ENCODE measurements around the gene PAGR1.
"Not testable (repeated sequence)": the region's sequence is repeated elsewhere in the genome, so short reads cannot be mapped to it uniquely, and the experiment has no call there.

PAGR1 gene

GRCh38 chr16:29793153-29793552 lies 22.8 kb upstream of the PAGR1 start:
- not testable (repeated sequence) for H3K9me3 ChIP-seq (ENCODE audit: control insufficient read depth, low read length); H3K27me3 ChIP-seq (ENCODE audit: control insufficient read depth, insufficient read depth, low read length, poor library complexity, severe bottlenecking); H3K4me1 ChIP-seq (ENCODE audit: control insufficient read depth, insufficient read depth, low read length); H3K4me3 ChIP-seq (ENCODE audit: insufficient read depth, low read depth, low read length); H3K27ac ChIP-seq (ENCODE audit: insufficient read depth, low read depth, low read length, poor library complexity, severe bottlenecking)
- 94 to 95% methylated on average over 18 of the region's 18 CpGs for WGBS, 2 experiments
- peaks cover 25% of the 10 kb centered on the region for H3K36me3 ChIP-seq (ENCODE audit: control insufficient read depth, insufficient read depth, low read length)

DNA sequence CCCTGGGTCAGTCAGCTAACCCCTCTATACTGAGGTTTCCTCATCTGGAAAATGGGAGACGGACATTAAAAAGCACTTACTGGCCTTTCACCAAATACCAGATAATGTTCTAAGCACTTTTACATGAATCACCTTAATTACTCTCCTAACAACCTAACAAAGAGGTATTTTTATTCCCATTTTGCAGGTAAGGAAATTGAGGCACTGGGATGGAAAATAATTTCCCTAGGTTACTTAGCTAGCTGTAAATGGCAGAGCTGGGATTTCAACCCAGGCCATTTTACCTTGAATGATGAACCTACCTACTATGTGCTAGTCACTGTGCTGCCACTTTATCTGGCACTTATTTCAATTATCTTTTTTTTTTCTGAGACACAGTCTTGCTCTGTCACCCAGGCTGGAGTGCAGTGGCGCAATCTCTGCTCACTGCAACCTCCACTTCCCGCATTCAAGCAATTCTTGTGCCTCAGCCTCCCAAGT lies 21.7 kb upstream of the PAGR1 start:
- 91 to 97% methylated on average over 3 of the region's 3 CpGs for WGBS, 2 experiments
- no peak overlapping the region for H3K4me3 ChIP-seq (ENCODE audit: insufficient read depth, low read depth, low read length)
- no peak overlapping the region for H3K27ac ChIP-seq (ENCODE audit: insufficient read depth, low read depth, low read length, poor library complexity, severe bottlenecking)
- no peaks in the 10 kb centered on the region for H3K27me3 ChIP-seq (ENCODE audit: control insufficient read depth, insufficient read depth, low read length, poor library complexity, severe bottlenecking)
- H3K36me3 ChIP-seq (ENCODE audit: control insufficient read depth, insufficient read depth, low read length), result peaks cover 36% of the 10 kb centered on the region
- no peaks in the 10 kb centered on the region for H3K4me1 ChIP-seq (ENCODE audit: control insufficient read depth, insufficient read depth, low read length)
- H3K9me3 ChIP-seq (ENCODE audit: control insufficient read depth, low read length), result no peaks in the 10 kb centered on the region

- Histone ChIP-seq H3K27ac (ENCODE audit: insufficient read depth, low read depth, low read length, poor library complexity, severe bottlenecking) (no peak overlapping the region), H3K4me1 (ENCODE audit: control insufficient read depth, insufficient read depth, low read length) (peaks cover 4% of the 10 kb centered on the region), H3K36me3 (ENCODE audit: control insufficient read depth, insufficient read depth, low read length) (peaks cover 48% of the 10 kb centered on the region), H3K4me3 (ENCODE audit: insufficient read depth, low read depth, low read length) (no peak overlapping the region), H3K9me3 (ENCODE audit: control insufficient read depth, low read length) (no peaks in the 10 kb centered on the region), H3K27me3 (ENCODE audit: control insufficient read depth, insufficient read depth, low read length, poor library complexity, severe bottlenecking) (no peaks in the 10 kb centered on the region)
- 95 to 97% methylated on average over 8 of the region's 8 CpGs for WGBS, 2 experiments
These were observed 13.5 kb upstream of the PAGR1 start for GRCh38 chr16:29802416-29802935.

DNA sequence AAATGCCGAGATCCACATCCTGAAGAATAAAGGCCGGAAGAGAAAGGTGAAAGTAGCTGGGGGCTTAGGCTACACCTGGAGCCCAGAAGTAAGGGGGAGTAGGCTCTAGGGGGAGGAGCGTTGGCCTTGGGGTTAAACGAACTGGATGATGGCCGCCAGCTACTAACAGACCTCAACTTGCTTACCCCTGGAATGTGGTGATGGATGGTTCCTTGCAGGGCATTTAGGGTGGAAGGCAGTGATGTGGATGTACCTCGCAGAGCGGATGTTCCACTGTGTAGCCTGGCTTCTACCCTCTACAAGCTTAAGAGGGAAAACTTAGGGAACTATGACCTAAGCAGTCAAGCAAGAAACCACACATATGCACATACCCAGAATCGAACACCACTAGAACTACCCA lies 11.9 kb upstream of the PAGR1 start:
- 87 to 91% methylated on average over 7 to 8 of the region's 8 CpGs for WGBS, 2 experiments
- no peaks in the 10 kb centered on the region for H3K27me3 ChIP-seq (ENCODE audit: control insufficient read depth, insufficient read depth, low read length, poor library complexity, severe bottlenecking)
- H3K27ac ChIP-seq (ENCODE audit: insufficient read depth, low read depth, low read length, poor library complexity, severe bottlenecking), result no peak overlapping the region
- H3K9me3 ChIP-seq (ENCODE audit: control insufficient read depth, low read length), result no peaks in the 10 kb centered on the region
- peaks cover 13% of the 10 kb centered on the region for H3K4me1 ChIP-seq (ENCODE audit: control insufficient read depth, insufficient read depth, low read length)
- H3K36me3 ChIP-seq (ENCODE audit: control insufficient read depth, insufficient read depth, low read length), result peaks cover 39% of the 10 kb centered on the region
- H3K4me3 ChIP-seq (ENCODE audit: insufficient read depth, low read depth, low read length), result no peak overlapping the region

DNA sequence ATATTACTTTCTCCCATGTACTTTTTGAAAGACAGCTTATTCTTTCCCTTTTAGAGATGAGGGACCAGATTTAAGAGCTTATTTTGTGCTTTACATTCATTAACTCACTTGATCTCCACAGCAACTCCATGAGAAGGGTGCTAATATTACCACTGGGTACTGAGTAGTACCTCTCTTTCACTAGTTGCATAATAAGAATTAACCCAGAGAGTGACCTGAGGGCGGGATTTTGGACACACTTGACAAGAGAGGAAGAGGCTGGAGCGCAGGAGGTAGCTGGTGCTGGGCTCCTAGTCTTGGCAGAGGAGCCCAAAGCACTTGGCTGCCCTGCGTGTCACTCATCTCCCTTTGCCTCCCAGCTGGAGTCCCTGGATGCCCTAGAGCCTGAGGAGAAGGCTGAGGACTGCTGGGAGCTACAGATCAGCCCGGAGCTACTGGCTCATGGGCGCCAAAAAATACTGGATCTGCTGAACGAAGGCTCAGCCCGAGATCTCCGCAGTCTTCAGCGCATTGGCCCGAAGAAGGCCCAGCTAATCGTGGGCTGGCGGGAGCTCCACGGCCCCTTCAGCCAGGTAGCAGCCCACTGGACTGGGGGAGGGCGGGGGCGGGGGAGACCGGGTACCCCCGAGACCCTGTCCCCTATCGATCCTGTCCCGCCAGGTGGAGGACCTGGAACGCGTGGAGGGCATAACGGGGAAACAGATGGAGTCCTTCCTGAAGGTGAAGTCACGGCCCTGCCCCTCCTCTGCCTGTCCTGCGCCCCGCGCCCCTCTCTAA lies 11.3 kb upstream of the PAGR1 start:
- Histone ChIP-seq H3K27me3 (ENCODE audit: control insufficient read depth, insufficient read depth, low read length, poor library complexity, severe bottlenecking) (no peaks in the 10 kb centered on the region), H3K9me3 (ENCODE audit: control insufficient read depth, low read length) (no peaks in the 10 kb centered on the region), H3K4me3 (ENCODE audit: insufficient read depth, low read depth, low read length) (peak overlapping the region; percentile 68), H3K36me3 (ENCODE audit: control insufficient read depth, insufficient read depth, low read length) (peaks cover 32% of the 10 kb centered on the region), H3K27ac (ENCODE audit: insufficient read depth, low read depth, low read length, poor library complexity, severe bottlenecking) (peak overlapping the region; percentile 91), H3K4me1 (ENCODE audit: control insufficient read depth, insufficient read depth, low read length) (peaks cover 19% of the 10 kb centered on the region)
- 36 to 41% methylated on average over 26 of the region's 26 CpGs for WGBS, 2 experiments

GRCh38 chr16:29805232-29806098 lies 10.5 kb upstream of the PAGR1 start:
- peak overlapping the region; percentile 68 for H3K4me3 ChIP-seq (ENCODE audit: insufficient read depth, low read depth, low read length)
- peak overlapping the region; percentile 91 for H3K27ac ChIP-seq (ENCODE audit: insufficient read depth, low read depth, low read length, poor library complexity, severe bottlenecking)
- H3K9me3 ChIP-seq (ENCODE audit: control insufficient read depth, low read length), result no peaks in the 10 kb centered on the region
- H3K4me1 ChIP-seq (ENCODE audit: control insufficient read depth, insufficient read depth, low read length), result peaks cover 27% of the 10 kb centered on the region
- 0 to 1% methylated on average over 87 to 89 of the region's 103 CpGs for WGBS, 2 experiments
- peaks cover 27% of the 10 kb centered on the region for H3K36me3 ChIP-seq (ENCODE audit: control insufficient read depth, insufficient read depth, low read length)
- no peaks in the 10 kb centered on the region for H3K27me3 ChIP-seq (ENCODE audit: control insufficient read depth, insufficient read depth, low read length, poor library complexity, severe bottlenecking)

DNA sequence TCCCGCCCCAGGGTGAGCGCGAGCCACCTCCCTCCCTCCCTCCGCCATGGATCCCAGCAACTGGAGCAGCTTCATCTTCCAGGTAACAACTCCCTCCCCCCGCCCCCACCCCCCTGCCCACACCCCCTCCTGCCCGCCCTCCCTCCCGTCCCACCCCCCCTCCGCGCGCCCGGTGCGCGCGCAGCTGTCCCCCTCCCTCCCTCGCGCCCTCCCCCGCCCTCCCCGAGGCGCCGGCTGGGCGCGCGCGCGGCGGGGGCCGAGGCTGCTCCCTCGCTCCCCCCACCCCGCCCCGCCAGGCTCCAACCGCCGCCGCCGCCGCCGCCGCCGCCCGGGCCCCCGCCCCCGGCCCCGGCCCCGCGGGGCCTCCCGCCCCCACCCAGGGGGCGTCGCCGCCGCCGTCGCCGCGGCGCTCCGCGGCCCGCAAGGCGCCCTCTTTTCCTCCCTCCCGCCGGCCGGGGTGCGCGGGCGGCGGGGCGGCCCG lies 9.8 kb upstream of the PAGR1 start, which contains the start of gene MAZ:
MAZ (plus strand) TSS at position 431 of the 481 bp plus-strand sequence. CDS start 173 bp downstream, outside the sequence.
- H3K9me3 ChIP-seq (ENCODE audit: control insufficient read depth, low read length), result no peaks in the 10 kb centered on the region

GRCh38 chr16:29806641-29807425 lies 9.1 kb upstream of the PAGR1 start:
- WGBS, 2 experiments, result 0% methylated on average over 99 of the region's 99 CpGs
- peaks cover 33% of the 10 kb centered on the region for H3K4me1 ChIP-seq (ENCODE audit: control insufficient read depth, insufficient read depth, low read length)
- no peaks in the 10 kb centered on the region for H3K9me3 ChIP-seq (ENCODE audit: control insufficient read depth, low read length)
- H3K27ac ChIP-seq (ENCODE audit: insufficient read depth, low read depth, low read length, poor library complexity, severe bottlenecking), result peak overlapping the region; percentile 86
- H3K4me3 ChIP-seq (ENCODE audit: insufficient read depth, low read depth, low read length), result peak overlapping the region; percentile 70
- no peaks in the 10 kb centered on the region for H3K27me3 ChIP-seq (ENCODE audit: control insufficient read depth, insufficient read depth, low read length, poor library complexity, severe bottlenecking)
- H3K36me3 ChIP-seq (ENCODE audit: control insufficient read depth, insufficient read depth, low read length), result peaks cover 16% of the 10 kb centered on the region

More for the DNA sequence above, 9.8 kb upstream of the PAGR1 start, which contains the start of gene MAZ:
- WGBS, 2 experiments, result 0% methylated on average over 34 to 46 of the region's 67 CpGs
- Histone ChIP-seq H3K27me3 (ENCODE audit: control insufficient read depth, insufficient read depth, low read length, poor library complexity, severe bottlenecking) (no peaks in the 10 kb centered on the region), H3K36me3 (ENCODE audit: control insufficient read depth, insufficient read depth, low read length) (peaks cover 21% of the 10 kb centered on the region), H3K4me3 (ENCODE audit: insufficient read depth, low read depth, low read length) (peak within 1 kb of the TSS; percentile 70), H3K27ac (ENCODE audit: insufficient read depth, low read depth, low read length, poor library complexity, severe bottlenecking) (peak within 1 kb of the TSS; percentile 91), H3K4me1 (ENCODE audit: control insufficient read depth, insufficient read depth, low read length) (peaks cover 33% of the 10 kb centered on the region)

- Histone ChIP-seq H3K27me3 (ENCODE audit: control insufficient read depth, insufficient read depth, low read length, poor library complexity, severe bottlenecking) (no peaks in the 10 kb centered on the region), H3K9me3 (ENCODE audit: control insufficient read depth, low read length) (no peaks in the 10 kb centered on the region)
- WGBS, 2 experiments, result 1% methylated on average over 69 of the region's 69 CpGs
These were observed 8.3 kb upstream of the PAGR1 start for GRCh38 chr16:29807426-29808218.

More at GRCh38 chr16:29807426-29808218, 8.3 kb upstream of the PAGR1 start:
- peaks cover 12% of the 10 kb centered on the region for H3K36me3 ChIP-seq (ENCODE audit: control insufficient read depth, insufficient read depth, low read length)
- H3K4me1 ChIP-seq (ENCODE audit: control insufficient read depth, insufficient read depth, low read length), result peaks cover 33% of the 10 kb centered on the region
- H3K4me3 ChIP-seq (ENCODE audit: insufficient read depth, low read depth, low read length), result peak overlapping the region; percentile 70
- peak overlapping the region; percentile 86 for H3K27ac ChIP-seq (ENCODE audit: insufficient read depth, low read depth, low read length, poor library complexity, severe bottlenecking)
